ENCODE results near the gene PTAFR.

Gene PTAFR

GRCh38 chr1:28129150-28129549, 47.3 kb downstream of the PTAFR start:
- TF ChIP-seq ZNF274 (IDR thresholded peaks at IDR 0.05; ENCODE audit: low read depth, low read length): no peak

GRCh38 chr1:28127617-28128257, 48.8 kb downstream of the PTAFR start:
- no peak for TF ChIP-seq ZNF274 (IDR thresholded peaks at IDR 0.05; ENCODE audit: low read depth, low read length)
- peak overlapping the region; percentile 48; the same call in 1 of the 2 replicates for H3K4me3 ChIP-seq (ENCODE audit: low read length)

More at GRCh38 chr1:28129150-28129549, 47.3 kb downstream of the PTAFR start:
- H3K4me3 ChIP-seq (ENCODE audit: low read length): no peak overlapping the region

GRCh38 chr1:28126783-28127490, 49.6 kb downstream of the PTAFR start:
- H3K4me3 ChIP-seq (ENCODE audit: low read length): no peak overlapping the region
- TF ChIP-seq ZNF274 (IDR thresholded peaks at IDR 0.05; ENCODE audit: low read depth, low read length): no peak

- TF ChIP-seq ZNF274 (IDR thresholded peaks at IDR 0.05; ENCODE audit: low read depth, low read length): no peak
- H3K4me3 ChIP-seq (ENCODE audit: low read length): no peak overlapping the region
These were observed 50.3 kb downstream of the PTAFR start for GRCh38 chr1:28126212-28126611.

GRCh38 chr1:28123461-28123961, 53.0 kb downstream of the PTAFR start:
- no peak overlapping the region for H3K4me3 ChIP-seq (ENCODE audit: low read length)
- TF ChIP-seq ZNF274 (IDR thresholded peaks at IDR 0.05; ENCODE audit: low read depth, low read length): no peak

- TF ChIP-seq ZNF274 (IDR thresholded peaks at IDR 0.05; ENCODE audit: low read depth, low read length): no peak
- H3K4me3 ChIP-seq (ENCODE audit: low read length): no peak overlapping the region
These were observed 54.3 kb downstream of the PTAFR start for GRCh38 chr1:28122183-28122582.

- H3K4me3 ChIP-seq (ENCODE audit: low read length): no peak overlapping the region
- TF ChIP-seq ZNF274 (IDR thresholded peaks at IDR 0.05; ENCODE audit: low read depth, low read length): no peak
These were observed 56.9 kb downstream of the PTAFR start for GRCh38 chr1:28119556-28119955.

GRCh38 chr1:28118640-28119307, 57.7 kb downstream of the PTAFR start:
- TF ChIP-seq ZNF274 (IDR thresholded peaks at IDR 0.05; ENCODE audit: low read depth, low read length): no peak
- H3K4me3 ChIP-seq (ENCODE audit: low read length): no peak overlapping the region

- TF ChIP-seq ZNF274 (IDR thresholded peaks at IDR 0.05; ENCODE audit: low read depth, low read length): no peak
- no peak overlapping the region for H3K4me3 ChIP-seq (ENCODE audit: low read length)
These were observed 61.2 kb downstream of the PTAFR start for GRCh38 chr1:28115267-28115666.

- no peak overlapping the region for H3K4me3 ChIP-seq (ENCODE audit: low read length)
- TF ChIP-seq ZNF274 (IDR thresholded peaks at IDR 0.05; ENCODE audit: low read depth, low read length): no peak
These were observed 61.6 kb downstream of the PTAFR start for GRCh38 chr1:28114844-28115243.

GRCh38 chr1:28113242-28113572, 63.3 kb downstream of the PTAFR start:
- H3K4me3 ChIP-seq (ENCODE audit: low read length): no peak overlapping the region
- no peak for TF ChIP-seq ZNF274 (IDR thresholded peaks at IDR 0.05; ENCODE audit: low read depth, low read length)

- no peak for TF ChIP-seq ZNF274 (IDR thresholded peaks at IDR 0.05; ENCODE audit: low read depth, low read length)
- H3K4me3 ChIP-seq (ENCODE audit: low read length): no peak overlapping the region
These were observed 63.9 kb downstream of the PTAFR start for GRCh38 chr1:28112388-28113241.

- TF ChIP-seq ZNF274 (IDR thresholded peaks at IDR 0.05; ENCODE audit: low read depth, low read length): no peak
- H3K4me3 ChIP-seq (ENCODE audit: low read length): no peak overlapping the region
These were observed 65.3 kb downstream of the PTAFR start for GRCh38 chr1:28111157-28111556.

GRCh38 chr1:28110555-28110954, 65.9 kb downstream of the PTAFR start:
- H3K4me3 ChIP-seq (ENCODE audit: low read length): no peak overlapping the region
- TF ChIP-seq ZNF274 (IDR thresholded peaks at IDR 0.05; ENCODE audit: low read depth, low read length): no peak

Data from GM08714 (cell line).